ENCODE data around the gene GLS. TPM values are rescaled to one million over a fixed set of nuclear protein-coding genes. Genes with fewer than 3 reads are reported as not detected.

Gene GLS
- total RNA-seq, 2 experiments from 2014 or later = 218 to 227 TPM

- Mint-ChIP-seq H3K36me3 (ENCODE audit: low read depth) (peaks cover 11% of the 10 kb centered on the region), H3K9me3 (no peaks in the 10 kb centered on the region), H3K4me3 (no peak overlapping the region), H3K27ac (peak overlapping the region; percentile 66), H3K27me3 (no peaks in the 10 kb centered on the region), H3K4me1 (ENCODE audit: low read depth) (peaks cover 15% of the 10 kb centered on the region)
- ATAC-seq (no peak), DNase-seq (no peak)
- intact Hi-C loops (cut with micrococcal nuclease) = no loop called here
- CTCF ChIA-PET = interaction anchor here (2.4 kb wide), 1 partner anchor 9 kb away, joined by 11 read pairs; no protein-coding TSS in a partner anchor
- no peak for TF ChIP-seq CTCF (IDR thresholded peaks at IDR 0.05)
- POLR2A ChIA-PET = interaction anchor here (1.1 kb wide), 1 partner anchor 18 kb away, joined by 3 read pairs; no protein-coding TSS in a partner anchor
Measured at GRCh38 chr2:190938771-190939335, 58.2 kb downstream of the GLS start.

GRCh38 chr2:190940454-190940853 lies 59.8 kb downstream of the GLS start:
- H3K4me1 Mint-ChIP-seq (ENCODE audit: low read depth) = peaks cover 12% of the 10 kb centered on the region
- H3K27me3 Mint-ChIP-seq = no peaks in the 10 kb centered on the region
- intact Hi-C loops (cut with micrococcal nuclease) = loop anchor here (10.0 kb wide), 1 partner anchor 156 kb away; no protein-coding TSS in a partner anchor
- DNase-seq = no peak
- H3K4me3 Mint-ChIP-seq = no peak overlapping the region
- POLR2A ChIA-PET = no interaction called here
- CTCF ChIA-PET = no interaction called here
- no peak for TF ChIP-seq CTCF (IDR thresholded peaks at IDR 0.05)
- no peak overlapping the region for H3K27ac Mint-ChIP-seq
- no peak for ATAC-seq
- H3K9me3 Mint-ChIP-seq = no peaks in the 10 kb centered on the region
- H3K36me3 Mint-ChIP-seq (ENCODE audit: low read depth) = peaks cover 7% of the 10 kb centered on the region

- POLR2A ChIA-PET = interaction anchor here (1.2 to 1.4 kb wide), 2 partner anchors 9 to 57 kb away, joined by 3 read pairs; no protein-coding TSS in a partner anchor
- DNase-seq = no peak
- intact Hi-C loops (cut with micrococcal nuclease) = loop anchor here (10.0 kb wide), 1 partner anchor 157 kb away; no protein-coding TSS in a partner anchor
- Mint-ChIP-seq H3K9me3 (no peaks in the 10 kb centered on the region), H3K36me3 (ENCODE audit: low read depth) (peaks cover 5% of the 10 kb centered on the region), H3K4me3 (no peak overlapping the region), H3K27ac (no peak overlapping the region), H3K4me1 (ENCODE audit: low read depth) (peaks cover 12% of the 10 kb centered on the region), H3K27me3 (no peaks in the 10 kb centered on the region)
- ATAC-seq = no peak
- TF ChIP-seq CTCF (IDR thresholded peaks at IDR 0.05) = no peak
- CTCF ChIA-PET = no interaction called here
Measured at GRCh38 chr2:190941571-190941970, 61.0 kb downstream of the GLS start.

GRCh38 chr2:190942697-190943096 lies 62.1 kb downstream of the GLS start:
- no peaks in the 10 kb centered on the region for H3K9me3 Mint-ChIP-seq
- H3K4me3 Mint-ChIP-seq = no peak overlapping the region
- H3K27ac Mint-ChIP-seq = no peak overlapping the region
- no peak for ATAC-seq
- POLR2A ChIA-PET = interaction anchor here (0.6 to 1.4 kb wide), 3 partner anchors 10 to 39 kb away, joined by 3 to 5 read pairs (median 3); no protein-coding TSS in a partner anchor
- no peak for TF ChIP-seq CTCF (IDR thresholded peaks at IDR 0.05)
- intact Hi-C loops (cut with micrococcal nuclease) = loop anchor here (10.0 kb wide), 1 partner anchor 158 kb away; no protein-coding TSS in a partner anchor
- H3K4me1 Mint-ChIP-seq (ENCODE audit: low read depth) = peaks cover 22% of the 10 kb centered on the region
- CTCF ChIA-PET = no interaction called here
- DNase-seq = no peak
- H3K36me3 Mint-ChIP-seq (ENCODE audit: low read depth) = peaks cover 4% of the 10 kb centered on the region
- H3K27me3 Mint-ChIP-seq = no peaks in the 10 kb centered on the region

- no peak overlapping the region for H3K4me3 Mint-ChIP-seq
- no peak overlapping the region for H3K27ac Mint-ChIP-seq
- CTCF ChIA-PET = interaction anchor here (0.6 kb wide), 1 partner anchor 93 kb away, joined by 3 read pairs; no protein-coding TSS in a partner anchor
- no peaks in the 10 kb centered on the region for H3K27me3 Mint-ChIP-seq
- TF ChIP-seq CTCF (IDR thresholded peaks at IDR 0.05) = no peak
- intact Hi-C loops (cut with micrococcal nuclease) = loop anchor here (10.0 kb wide), 1 partner anchor 159 kb away; no protein-coding TSS in a partner anchor
- no peaks in the 10 kb centered on the region for H3K9me3 Mint-ChIP-seq
- peaks cover 4% of the 10 kb centered on the region for H3K36me3 Mint-ChIP-seq (ENCODE audit: low read depth)
- DNase-seq = no peak
- H3K4me1 Mint-ChIP-seq (ENCODE audit: low read depth) = peaks cover 25% of the 10 kb centered on the region
- no peak for ATAC-seq
- POLR2A ChIA-PET = no interaction called here
Measured at GRCh38 chr2:190943706-190944105, 63.1 kb downstream of the GLS start.
